HG02852 (cell line): ENCODE measurements around the gene TMEM201.
"Not testable (repeated sequence)": the region's sequence is repeated elsewhere in the genome, so short reads cannot be mapped to it uniquely, and the experiment has no call there.

ENCODE experiments used
- ATAC-seq: cut with Tn5 transposase; IDR thresholded peaks from one replicate; pipeline ENCODE4 v1.9.1; 2021; ENCODE audit warnings: mild to moderate bottlenecking, moderate library complexity; ENCODE audit not compliant: unreplicated experiment

Gene TMEM201

GRCh38 chr1:9615316-9616063 is 26.8 kb downstream of the TMEM201 start:
- ATAC-seq = no peak

- no peak for ATAC-seq
These were observed 30.4 kb downstream of the TMEM201 start for GRCh38 chr1:9618909-9619679.

DNA sequence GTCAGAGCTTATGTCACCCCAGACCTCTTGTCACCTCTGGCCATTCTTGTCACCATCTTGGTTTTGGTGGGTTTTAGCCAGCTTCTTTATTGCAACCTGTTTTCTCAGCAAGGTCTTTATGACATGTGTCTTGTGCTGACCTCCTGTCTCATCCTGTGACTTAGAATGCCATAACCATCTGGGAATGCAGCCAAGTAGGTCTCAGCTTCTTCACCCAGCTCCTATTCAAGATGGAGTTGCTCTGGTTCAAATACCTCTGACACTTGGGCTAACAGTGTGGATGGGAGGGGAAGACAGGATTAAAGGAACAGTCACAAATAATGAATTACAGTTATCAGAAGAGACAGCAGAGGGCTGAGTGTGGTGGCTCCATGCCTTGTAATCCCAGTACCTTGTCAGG is 32.3 kb downstream of the TMEM201 start:
- ATAC-seq = no peak

GRCh38 chr1:9624081-9624480 is 35.4 kb downstream of the TMEM201 start:
- no peak for ATAC-seq

- not testable (repeated sequence) for ATAC-seq
These were observed 36.3 kb downstream of the TMEM201 start for GRCh38 chr1:9625030-9625429.

DNA sequence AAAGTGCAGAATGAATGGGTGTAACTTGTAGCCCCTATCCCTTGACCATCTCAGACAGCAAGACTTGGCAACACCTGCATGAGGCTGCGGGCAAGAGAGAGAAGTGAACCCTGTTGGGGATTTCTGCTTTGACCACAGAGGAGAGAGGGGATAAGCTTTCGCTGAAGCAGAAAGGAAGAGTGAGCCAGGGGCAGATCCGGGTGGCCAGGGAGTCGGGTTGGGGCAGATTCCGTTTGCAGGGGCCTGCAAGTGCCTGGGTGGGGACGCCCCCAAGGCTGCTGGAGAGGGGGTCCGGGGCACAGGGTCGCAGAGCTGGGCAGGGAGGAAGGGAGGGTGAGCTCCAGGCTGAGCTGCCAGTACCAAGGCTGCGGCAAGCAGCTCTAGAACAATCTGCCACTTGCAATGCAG is 37.5 kb downstream of the TMEM201 start:
- no peak for ATAC-seq

DNA sequence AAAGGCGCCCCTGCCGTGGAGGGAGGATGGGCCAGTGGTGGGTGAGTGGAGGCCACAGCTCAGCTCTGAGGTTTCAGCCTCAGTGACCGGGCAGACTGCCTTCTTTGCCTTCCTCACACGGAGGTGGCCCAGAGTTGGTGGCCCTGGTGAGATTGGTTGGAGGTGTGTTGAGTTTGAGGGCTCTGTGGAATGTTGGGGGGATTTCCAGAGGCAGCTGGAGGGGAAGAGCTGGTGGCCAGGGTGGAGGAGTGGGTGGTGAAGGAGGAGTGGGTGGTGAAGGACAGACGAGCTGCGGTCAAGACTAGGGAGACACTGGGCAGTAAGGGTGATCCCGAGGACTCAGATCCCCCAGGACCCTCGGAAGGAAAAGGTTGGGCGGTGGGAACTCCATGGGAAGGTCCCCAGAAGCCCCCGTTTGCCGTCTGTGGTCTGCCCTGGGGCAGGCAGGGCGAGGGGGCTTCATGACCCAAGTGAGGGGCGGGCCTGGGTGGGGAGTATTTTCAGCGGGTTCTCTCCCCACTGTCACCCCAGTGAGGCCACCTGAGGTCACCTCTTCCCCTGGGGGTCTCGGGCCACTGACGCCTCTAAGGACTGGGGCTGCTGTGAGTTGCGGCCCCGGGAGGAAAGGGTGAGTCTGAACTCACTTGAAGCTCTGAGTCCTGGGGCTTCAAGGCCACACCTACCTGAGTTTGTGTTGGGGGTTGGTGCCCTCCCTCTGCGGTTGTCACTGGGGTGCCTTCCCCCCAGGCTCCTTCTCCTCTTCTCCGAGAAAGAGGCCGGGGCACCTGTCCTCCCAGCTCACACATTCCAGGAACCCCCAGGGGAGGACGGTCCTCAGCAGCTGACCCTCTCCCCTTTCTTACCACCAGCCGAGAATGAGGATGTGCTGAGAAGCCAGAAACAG is 40.1 kb downstream of the TMEM201 start:
- no peak for ATAC-seq

DNA sequence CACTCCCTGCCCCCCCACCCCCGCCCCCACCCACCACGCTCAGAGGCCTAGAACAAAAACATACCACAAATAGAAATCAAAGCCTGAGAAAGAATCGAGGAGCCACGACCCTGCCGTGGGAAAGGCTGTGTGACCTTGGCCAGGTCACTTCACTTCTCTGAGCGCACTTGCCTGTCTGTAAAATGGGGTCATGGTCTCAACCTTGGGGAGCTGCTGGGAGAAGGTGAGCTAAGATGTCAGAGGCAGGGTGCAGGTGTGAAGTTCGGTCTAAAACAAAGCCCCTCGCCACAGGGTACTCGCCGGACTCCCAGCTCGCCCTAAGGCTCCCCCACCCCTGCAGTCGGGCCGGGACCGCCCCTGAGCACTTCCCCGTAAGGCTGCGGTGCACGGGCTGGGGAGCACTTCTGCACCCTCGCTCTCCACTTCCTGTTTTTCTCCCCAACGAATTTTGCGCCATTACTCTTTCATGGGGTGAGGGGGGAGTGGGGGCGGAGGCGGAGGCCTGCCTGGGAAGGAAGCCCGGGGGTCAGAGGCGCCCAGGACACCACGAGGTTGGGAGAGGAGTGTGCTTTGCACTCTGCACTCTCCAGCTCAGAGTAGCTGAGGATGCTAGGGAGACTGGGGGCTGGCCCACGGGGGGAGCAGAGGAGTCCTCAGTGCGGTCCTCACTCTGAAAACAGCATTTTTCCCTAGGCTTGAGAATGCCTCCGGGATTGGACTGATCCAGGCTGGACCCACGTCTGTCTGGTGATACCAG is 40.9 kb downstream of the TMEM201 start:
- ATAC-seq = no peak

- no peak for ATAC-seq
These were observed 41.8 kb downstream of the TMEM201 start for GRCh38 chr1:9630331-9631111.

DNA sequence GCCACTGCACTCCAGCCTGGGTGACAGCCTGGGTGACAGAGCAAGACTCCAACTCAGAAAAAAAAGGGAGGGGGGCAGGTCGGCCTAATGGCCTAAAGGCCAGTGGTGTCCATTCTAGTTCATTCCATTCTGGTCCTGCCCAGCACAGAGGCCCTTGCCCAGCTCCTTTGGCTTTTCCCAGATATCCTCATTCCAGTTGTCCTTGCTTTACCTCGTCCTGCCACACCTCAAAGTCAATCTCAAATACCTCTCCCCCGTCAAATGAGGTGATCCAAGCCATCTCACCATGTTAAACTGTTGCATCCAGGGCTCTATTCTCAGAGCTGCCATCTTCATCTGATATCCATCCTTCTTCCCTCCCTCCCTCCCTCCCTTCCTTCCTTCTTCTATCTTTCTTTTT is 42.9 kb downstream of the TMEM201 start:
- no peak for ATAC-seq

DNA sequence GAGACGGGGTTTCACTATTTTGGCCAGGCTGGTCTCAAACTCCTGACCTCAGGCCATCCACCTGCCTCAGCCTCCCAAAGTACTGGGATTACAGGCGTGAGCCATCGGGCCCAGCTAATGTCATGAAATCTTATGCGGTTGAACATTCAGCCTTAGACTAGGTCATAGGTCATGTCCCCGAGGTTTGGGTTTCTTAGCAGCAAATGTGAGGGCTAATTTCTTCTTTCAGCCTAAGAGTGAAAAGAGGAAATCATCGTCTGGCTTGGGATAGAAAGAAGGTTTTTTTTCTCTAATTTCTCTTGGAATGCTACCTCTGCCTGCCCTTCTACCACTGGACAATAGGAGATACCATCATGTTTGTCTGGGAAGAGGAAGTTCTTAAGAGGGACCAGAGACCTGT is 44.8 kb downstream of the TMEM201 start:
- no peak for ATAC-seq

GRCh38 chr1:9634582-9634981 is 45.9 kb downstream of the TMEM201 start:
- no peak for ATAC-seq

DNA sequence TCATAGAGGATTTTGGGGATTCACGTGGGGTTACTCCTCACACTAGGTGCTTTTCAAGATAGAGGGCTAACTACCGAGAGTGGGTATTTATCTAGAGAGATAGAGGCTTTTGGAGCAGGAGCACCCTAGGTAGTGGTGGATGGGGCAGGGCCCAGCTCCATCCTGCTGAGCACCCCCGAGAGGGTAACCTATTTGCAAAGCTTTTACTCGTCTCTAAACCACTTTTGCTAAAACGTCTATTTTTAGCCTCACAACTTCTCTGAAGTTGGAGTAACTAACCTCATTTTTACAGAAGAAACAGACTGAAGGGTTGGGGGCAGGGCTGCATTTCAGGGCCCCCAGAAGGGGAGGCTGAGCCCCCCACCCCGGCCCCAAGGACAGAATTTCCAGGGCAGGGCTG is 50.5 kb downstream of the TMEM201 start:
- no peak for ATAC-seq

DNA sequence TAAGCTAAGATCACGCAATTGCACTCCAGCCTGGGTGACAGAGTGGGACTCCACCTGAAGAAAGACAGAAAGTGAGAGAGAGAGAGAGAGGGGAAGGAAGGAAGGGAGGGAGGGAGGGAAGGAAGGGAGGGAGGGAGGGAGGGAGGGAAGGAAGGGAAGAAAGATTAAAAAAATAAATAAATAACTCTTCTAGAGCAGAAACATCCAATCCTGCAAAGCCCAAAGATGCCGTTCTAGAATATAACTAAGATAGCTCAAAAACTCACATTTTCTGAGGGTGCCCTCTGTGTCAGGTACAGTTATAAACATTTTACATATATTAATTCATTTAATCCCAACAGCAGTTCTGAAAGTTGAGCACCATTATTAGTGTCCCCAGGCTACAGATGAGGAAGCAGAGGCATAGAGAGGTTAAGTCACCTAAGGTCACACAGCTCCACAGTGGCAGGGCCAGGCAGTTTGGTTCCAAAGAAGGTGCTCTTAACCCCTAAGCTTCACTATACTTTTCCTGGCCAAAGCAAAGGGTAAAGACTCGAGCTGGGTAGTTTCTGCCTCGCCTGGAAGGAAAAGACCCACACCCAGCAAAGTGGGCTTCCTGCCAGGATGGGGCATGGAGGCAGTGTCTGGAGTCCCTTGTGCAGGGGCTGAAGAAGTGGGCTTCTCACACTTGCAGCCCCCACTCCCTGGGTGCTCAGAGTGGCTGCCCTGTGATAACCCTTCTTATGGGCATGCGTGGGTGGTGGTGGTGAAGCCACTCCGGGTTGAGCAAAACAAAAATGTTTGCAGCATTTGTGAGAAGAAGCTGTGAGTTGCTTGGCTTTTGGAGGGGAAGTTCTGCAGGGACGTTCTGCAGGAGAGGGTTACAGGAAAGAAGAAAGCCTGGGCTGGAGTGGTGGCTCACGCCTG is 54.9 kb downstream of the TMEM201 start:
- no peak for ATAC-seq

DNA sequence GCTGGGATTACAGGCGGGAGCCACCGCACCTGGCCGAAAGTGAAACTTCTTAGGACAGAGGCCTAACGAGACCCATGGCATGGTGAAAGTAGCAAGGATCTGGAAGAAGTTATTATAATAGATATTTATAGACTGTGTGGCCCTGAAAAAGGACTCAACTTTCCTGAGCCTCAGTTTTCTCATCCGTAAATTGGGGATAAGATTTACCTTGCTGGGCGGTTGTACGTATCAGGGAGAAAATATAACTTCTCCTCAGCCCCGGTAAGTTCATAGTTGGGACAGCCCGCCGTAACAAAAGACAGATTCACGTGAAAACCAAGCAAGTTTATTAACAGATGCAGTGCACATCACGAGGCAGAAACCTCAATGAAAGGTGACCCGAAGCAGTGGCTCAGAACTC is 57.3 kb downstream of the TMEM201 start:
- ATAC-seq = no peak

GRCh38 chr1:9648171-9648570 is 59.5 kb downstream of the TMEM201 start:
- no peak for ATAC-seq

GRCh38 chr1:9649769-9650168 is 61.1 kb downstream of the TMEM201 start:
- ATAC-seq = no peak

DNA sequence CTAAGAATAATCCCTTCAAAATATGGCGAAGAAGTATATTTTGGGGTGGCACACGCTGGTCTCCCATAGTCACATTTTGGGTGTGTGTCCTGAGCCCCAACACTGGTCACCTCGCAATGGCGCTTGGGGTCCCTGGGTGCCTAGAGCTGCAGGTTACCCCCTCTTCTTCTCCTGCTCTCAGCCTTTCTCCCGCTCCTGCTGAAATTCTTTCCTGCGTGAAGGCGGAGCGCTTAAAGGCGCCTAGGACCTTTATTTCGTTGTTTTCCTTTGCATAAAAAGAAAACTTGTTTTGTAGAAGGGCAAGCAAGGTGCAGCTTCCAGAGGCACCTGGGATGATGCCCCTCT is 62.5 kb downstream of the TMEM201 start:
- no peak for ATAC-seq
